Measurements from ENCODE around the gene APEX2.

- TF ChIP-seq, protein P1, sequence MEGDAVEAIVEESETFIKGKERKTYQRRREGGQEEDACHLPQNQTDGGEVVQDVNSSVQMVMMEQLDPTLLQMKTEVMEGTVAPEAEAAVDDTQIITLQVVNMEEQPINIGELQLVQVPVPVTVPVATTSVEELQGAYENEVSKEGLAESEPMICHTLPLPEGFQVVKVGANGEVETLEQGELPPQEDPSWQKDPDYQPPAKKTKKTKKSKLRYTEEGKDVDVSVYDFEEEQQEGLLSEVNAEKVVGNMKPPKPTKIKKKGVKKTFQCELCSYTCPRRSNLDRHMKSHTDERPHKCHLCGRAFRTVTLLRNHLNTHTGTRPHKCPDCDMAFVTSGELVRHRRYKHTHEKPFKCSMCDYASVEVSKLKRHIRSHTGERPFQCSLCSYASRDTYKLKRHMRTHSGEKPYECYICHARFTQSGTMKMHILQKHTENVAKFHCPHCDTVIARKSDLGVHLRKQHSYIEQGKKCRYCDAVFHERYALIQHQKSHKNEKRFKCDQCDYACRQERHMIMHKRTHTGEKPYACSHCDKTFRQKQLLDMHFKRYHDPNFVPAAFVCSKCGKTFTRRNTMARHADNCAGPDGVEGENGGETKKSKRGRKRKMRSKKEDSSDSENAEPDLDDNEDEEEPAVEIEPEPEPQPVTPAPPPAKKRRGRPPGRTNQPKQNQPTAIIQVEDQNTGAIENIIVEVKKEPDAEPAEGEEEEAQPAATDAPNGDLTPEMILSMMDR (conservative IDR thresholded peaks at IDR 0.05; ENCODE audit: low read depth, low read length): no peak
- TF ChIP-seq USF2 (IDR thresholded peaks at IDR 0.05; ENCODE audit: low read depth, low read length): no peak
- no peak for TF ChIP-seq POLR2A (IDR thresholded peaks at IDR 0.05; ENCODE audit: low read depth, low read length)
- TF ChIP-seq RAD21 (IDR thresholded peaks at IDR 0.05; ENCODE audit: low read length): no peak
- TF ChIP-seq CHD1 (IDR thresholded peaks at IDR 0.05; ENCODE audit: low read depth, low read length): no peak
These were observed 8.5 kb upstream of the APEX2 start for GRCh38 chrX:54991706-54992105.
